ENCODE data around the gene HSPB7.
"Not testable (repeated sequence)": the region's sequence is repeated elsewhere in the genome, so short reads cannot be mapped to it uniquely, and the experiment has no call there.

Gene HSPB7

DNA sequence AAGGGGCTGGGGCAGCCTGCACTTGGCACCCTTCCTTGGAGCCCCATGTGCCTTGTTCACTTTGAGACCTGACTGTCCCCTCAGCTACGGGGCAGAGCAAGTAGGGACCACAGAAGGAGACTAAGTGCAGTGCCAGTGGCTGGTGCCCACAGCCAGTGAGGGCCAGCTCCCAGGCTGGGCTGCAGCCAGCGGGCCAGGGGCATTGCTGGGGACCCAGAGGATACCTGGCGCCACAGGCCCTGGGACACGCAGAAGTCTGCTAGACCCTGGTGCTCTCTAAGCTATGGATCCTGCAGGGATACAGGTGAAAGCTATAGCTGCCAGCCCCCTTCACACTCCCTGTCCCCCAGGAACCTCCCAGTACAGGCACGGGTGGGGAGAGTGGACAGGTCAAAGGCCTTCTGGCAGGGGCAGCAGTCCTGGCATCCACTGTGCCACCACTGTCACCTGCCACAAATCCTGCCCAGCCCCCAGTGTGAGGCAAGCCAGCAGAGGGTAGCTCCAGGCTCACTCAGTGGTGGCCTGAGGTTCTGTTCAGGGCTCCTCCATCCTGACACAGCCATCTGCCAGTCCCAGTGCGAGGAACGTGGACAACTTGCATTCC lies 5.3 kb upstream of the HSPB7 start:
- in situ Hi-C loops (cut with MboI; ENCODE audit: low sequenced_read_pairs) = no loop called here

DNA sequence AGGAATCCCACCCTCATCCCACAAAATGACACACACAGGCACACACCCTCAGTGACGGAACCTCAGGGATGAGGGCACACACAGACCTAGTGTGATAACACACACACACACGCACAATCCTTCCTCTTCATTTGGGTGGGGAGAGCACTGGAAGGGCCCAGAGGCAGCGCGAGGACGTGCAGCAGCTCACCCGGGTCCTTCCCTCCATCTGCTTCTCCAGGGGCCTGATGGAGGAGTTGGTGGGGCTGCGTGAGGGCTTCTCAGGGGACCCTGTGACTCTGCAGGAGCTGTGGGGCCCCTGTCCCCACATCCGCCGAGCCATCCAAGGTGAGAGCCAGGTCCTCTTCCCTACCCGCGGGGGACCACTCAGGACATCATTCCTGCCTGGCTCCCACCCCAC lies 4.5 kb upstream of the HSPB7 start:
- in situ Hi-C loops (cut with MboI; ENCODE audit: low sequenced_read_pairs) = no loop called here

DNA sequence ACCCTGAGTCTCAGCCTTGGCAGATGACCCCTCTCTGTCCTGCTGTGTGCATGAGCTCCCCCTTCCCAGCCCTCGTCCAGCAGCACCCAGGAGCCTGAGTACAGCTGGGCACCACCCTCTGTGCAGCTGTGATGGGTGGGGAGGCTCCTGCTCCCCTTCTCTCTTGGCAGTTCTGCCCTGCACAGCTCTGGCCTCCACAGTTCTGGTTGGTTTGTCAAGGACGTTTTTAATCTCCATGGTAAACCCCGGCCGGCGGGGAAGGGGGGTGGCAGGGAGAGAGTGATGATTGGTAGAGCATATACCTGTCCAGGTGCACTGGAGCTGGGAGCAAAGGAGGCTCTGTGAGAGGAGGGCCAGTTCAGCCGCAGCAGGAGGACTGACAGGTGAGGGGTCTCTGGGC lies 3.8 kb upstream of the HSPB7 start, which contains the start of gene CLCNKA:
Gene CLCNKA, plus strand, starts transcription at position 356 of the 400 bp plus-strand sequence. CDS start 584 bp downstream, outside the sequence.
- in situ Hi-C loops (cut with MboI; ENCODE audit: low sequenced_read_pairs) = no loop called here

DNA sequence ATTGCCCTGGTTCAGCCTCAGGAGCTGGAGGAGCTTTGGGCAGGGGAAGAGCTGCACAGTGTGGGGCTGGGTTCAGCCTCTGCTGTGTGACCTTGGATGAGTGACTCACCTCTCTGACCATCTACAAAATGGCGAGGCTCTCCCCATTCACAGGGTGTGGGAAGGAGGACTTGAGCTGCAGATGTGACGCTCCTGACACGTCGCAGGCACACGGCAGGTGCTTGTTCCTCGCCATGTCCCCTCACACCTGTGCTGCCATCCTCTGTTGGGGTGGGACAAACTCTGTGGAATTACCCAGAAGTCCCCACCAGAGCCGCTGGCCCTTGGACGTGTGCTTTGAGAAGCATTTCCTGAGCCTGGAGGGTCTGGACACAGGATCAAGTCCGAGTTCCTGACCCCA lies 3.0 kb upstream of the HSPB7 start:
- in situ Hi-C loops (cut with MboI; ENCODE audit: low sequenced_read_pairs) = not testable (repeated sequence)

GRCh38 chr1:16020325-16020724 lies 2.5 kb upstream of the HSPB7 start:
- in situ Hi-C loops (cut with MboI; ENCODE audit: low sequenced_read_pairs) = no loop called here

DNA sequence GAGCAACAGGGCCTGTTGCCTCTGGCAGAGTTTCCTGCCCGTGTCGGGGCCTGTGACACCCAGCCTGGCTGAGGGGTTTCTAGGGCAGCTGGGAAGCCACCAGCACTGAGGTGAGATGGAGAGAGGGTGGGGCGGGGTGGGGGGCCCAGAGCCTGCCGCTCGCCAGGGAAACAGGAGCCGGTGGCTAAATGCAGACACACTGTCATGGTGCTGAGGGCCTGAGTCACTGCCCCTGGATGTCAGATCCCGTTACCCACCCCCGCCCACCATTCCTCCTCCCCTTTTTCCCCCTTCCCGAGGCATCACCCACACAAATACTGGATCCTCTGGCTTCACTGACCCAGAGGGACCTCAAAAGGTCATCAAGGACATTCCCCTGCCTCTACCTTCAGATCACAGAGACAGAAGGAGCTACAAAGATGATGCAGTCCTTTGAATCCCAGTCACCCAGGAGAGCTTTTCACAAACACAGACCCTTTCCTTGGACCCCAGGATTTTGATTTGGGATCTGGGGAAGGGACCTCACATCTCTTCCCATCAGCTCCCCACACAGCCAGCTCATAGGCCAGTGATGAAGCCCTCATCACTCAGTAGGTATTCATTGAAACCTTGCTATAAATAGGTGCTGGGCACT lies 1.9 kb upstream of the HSPB7 start:
- in situ Hi-C loops (cut with MboI; ENCODE audit: low sequenced_read_pairs) = no loop called here

DNA sequence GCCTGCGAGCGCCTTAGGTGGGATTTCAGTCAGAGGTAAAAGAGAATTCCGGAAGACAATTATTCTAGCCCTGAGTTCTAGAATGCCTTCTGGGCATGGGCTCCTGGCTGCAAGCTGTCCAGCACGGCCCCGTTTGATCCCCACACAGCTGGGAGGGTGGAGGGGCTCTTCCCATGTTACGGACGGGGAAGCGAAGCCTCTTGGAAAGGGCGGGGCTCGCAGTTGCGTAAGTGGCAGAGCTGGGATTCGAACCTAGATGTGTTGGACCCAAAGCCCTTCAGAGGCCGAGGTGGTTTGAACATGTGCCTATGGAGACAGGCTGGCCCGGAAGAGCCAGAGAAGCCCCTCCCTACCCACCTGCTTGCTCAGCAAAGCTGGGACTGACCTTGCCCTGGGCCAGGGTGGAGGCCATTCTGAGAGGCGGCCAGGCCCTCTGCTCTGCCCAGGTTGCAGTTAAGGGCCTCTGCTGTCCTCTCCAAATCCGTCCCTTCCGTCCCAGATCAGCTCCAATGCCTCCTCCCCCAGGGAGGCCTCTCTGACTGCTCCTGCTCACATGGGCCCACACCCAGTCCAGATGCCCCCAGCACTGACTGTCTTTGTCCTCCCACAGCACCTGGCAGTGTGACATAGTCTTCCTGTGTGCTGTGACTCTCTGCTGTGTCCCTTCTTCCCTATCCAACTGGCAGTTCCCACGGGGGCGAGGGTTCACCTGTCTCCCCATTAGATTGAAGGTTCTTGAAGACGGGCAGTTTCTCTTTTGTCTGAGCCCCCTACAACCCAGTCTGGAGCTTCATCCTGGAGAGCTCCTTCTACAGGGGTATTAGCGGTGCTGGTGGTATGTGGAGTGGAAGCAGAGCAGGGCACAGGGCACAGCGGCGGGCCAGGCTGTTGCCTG lies 1.2 kb upstream of the HSPB7 start:
- in situ Hi-C loops (cut with MboI; ENCODE audit: low sequenced_read_pairs) = no loop called here

GRCh38 chr1:16018308-16018707 lies 465 bp upstream of the HSPB7 start:
- in situ Hi-C loops (cut with MboI; ENCODE audit: low sequenced_read_pairs) = no loop called here

DNA sequence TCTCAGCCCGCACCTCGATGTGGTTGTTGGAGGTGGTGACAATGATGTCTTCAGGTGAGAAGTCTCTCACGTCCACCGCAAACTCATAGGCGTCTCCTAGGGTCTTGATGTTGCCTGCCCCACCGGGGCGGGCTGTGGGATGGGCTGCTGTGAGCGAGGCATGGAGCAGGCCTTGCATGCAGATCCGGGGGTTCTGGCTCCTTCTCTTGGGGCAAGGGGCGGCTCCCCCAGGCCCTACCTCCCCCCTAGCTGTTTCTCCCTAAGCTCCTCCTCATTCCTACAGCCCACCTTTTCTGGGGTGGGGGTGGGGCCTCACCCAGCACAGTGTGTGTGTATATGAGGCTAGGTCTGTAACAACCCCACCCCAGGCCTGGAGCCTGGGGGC lies 775 bp downstream of the HSPB7 start:
- in situ Hi-C loops (cut with MboI; ENCODE audit: low sequenced_read_pairs) = no loop called here

GRCh38 chr1:16015960-16016901 lies 1.6 kb downstream of the HSPB7 start:
- in situ Hi-C loops (cut with MboI; ENCODE audit: low sequenced_read_pairs) = no loop called here

- in situ Hi-C loops (cut with MboI; ENCODE audit: low sequenced_read_pairs) = no loop called here
Observed at GRCh38 chr1:16015491-16015890, 2.4 kb downstream of the HSPB7 start.

DNA sequence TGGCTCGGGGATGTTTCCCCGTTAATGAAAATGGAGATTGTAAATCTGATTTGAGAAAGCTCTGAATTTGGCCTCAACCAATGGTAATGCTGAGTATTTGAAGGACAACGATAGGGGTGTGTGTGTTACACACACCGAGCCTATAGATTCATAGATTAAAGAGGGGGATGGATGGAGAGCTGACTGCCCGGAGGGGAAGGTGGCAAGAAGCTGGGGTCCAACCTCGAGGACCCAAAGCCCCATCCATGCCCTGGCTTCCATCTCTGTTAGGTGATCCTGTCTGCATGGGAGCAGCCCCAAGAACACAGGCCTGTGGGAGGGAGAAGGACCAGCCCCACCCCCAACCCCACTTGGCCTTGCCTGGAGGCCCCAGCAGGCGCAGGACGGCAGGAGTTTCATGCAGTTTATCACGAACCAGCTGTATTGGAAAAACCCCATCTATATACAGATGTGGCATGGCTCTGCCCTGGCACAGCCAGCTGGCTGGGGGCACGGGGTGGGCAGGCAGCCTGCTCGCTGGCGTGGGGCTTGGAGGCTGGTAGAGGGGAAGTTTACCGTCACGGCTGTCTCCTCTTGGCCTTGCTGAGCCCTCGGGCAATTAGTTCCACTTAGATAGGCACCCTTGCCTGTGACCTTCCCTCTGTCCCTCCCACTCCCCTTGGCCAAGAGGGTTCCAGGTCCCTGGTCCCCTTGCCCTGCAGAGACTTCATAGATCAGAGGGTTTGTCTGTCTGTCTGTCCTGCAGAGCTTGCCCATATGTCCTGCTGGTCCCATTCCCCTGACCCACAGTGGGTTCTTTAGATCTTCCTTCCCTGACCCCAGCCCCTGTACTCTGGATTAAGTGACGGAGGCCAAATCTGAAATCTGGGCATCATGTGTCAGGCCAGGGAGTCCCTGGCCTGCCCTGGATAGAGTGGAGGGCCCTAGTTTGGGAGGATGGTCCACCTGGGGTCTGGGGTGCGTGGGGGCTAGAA lies 3.0 kb downstream of the HSPB7 start:
- in situ Hi-C loops (cut with MboI; ENCODE audit: low sequenced_read_pairs) = no loop called here

GRCh38 chr1:16013908-16014258 lies 4.0 kb downstream of the HSPB7 start:
- in situ Hi-C loops (cut with MboI; ENCODE audit: low sequenced_read_pairs) = no loop called here

DNA sequence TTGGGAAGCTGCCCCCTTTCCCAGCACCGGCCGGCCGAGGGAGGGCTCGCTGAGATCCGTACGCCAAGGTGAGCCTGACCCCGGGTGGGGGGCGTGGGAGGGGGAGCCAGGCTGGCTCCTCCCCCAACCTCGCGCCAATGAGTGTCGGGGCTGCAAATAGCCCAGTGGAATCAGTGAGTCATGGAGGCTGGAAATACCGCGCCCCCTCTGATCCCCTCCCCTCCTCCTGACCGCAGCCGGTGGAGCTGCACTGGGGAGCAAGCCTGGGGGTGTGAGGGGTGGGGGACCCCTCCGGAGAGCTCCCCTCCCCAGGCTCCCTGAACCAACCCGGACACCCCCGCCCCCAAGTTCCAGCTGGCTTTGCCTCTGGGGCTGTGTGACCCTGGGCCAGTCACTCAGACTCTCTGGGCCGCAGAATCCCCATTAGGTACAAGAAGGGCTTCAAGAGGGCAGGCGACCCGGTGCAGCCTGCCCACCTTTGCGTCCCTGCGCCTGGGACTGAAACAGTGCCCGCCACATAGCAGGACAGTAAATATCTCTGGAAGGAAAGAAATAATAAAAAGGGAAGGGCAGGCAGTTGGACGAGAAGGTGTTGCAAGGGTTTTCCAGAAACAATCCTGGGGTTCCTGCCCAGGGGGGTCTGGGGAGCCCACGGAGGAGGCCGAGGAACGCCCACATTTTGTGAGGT lies 4.5 kb downstream of the HSPB7 start:
- in situ Hi-C loops (cut with MboI; ENCODE audit: low sequenced_read_pairs) = no loop called here

- in situ Hi-C loops (cut with MboI; ENCODE audit: low sequenced_read_pairs) = no loop called here
Observed at GRCh38 chr1:16012590-16013219, 5.1 kb downstream of the HSPB7 start.

- in situ Hi-C loops (cut with MboI; ENCODE audit: low sequenced_read_pairs) = no loop called here
Observed at GRCh38 chr1:16011936-16012589, 5.8 kb downstream of the HSPB7 start.

DNA sequence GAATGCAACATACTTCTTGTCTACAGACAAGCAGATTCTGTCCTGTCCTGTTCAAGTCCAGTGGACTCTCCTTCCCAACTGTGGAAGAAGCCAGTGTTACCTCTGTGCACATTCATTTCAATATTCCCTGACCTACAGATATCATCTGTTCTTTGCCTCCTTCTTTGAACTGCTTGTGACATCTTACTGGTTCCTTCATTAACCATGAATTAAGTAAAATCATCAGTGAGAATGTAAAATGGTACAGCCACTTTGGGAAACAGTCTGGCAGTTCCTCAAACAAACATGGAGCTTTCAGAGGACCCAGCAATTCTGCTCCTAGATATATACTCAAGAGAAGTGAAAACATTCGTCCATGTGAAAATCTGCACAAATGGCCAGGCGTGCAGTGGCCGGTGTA lies 7.0 kb downstream of the HSPB7 start:
- in situ Hi-C loops (cut with MboI; ENCODE audit: low sequenced_read_pairs) = no loop called here

- in situ Hi-C loops (cut with MboI; ENCODE audit: low sequenced_read_pairs) = no loop called here
Observed at GRCh38 chr1:16009678-16010077, 8.2 kb downstream of the HSPB7 start.
